Hepatocyte (in vitro differentiated cells): ENCODE results near the gene CCDC93. TPM values are rescaled to one million over a fixed set of nuclear protein-coding genes. Genes with fewer than 3 reads are reported as not detected.

Experiments
- DNase-seq: peaks from one replicate; pipeline ENCODE4 v3.0.0-alpha.2; 2016; ENCODE audit warnings: low spot score
- H2AFZ ChIP-seq: fragments of 200-600 bp; sonication (generic); 2 replicates; pipeline ENCODE4 v1.6.0; 2016; ENCODE audit warnings: antibody characterized with exemption, mild to moderate bottlenecking
- H3K27ac ChIP-seq: fragments of 200-600 bp; sonication (generic); 2 replicates; pipeline ENCODE4 v1.5.1; 2016; ENCODE audit warnings: mild to moderate bottlenecking
- H3K27me3 ChIP-seq: fragments of 200-600 bp; sonication (generic); 2 replicates; pipeline ENCODE4 v1.6.1; 2016
- H3K36me3 ChIP-seq: fragments of 200-600 bp; sonication (generic); replicated peaks from 2 replicates; pipeline ENCODE4 v1.5.1; 2016; ENCODE audit warnings: low read depth; ENCODE audit not compliant: insufficient read depth
- H3K4me1 ChIP-seq: fragments of 200-600 bp; sonication (generic); 2 replicates; pipeline ENCODE4 v1.5.1; 2016; ENCODE audit warnings: mild to moderate bottlenecking, moderate library complexity; ENCODE audit not compliant: insufficient read depth
- H3K4me2 ChIP-seq: fragments of 200-600 bp; sonication (generic); 2 replicates; pipeline ENCODE4 v1.6.0; 2016
- H3K4me3 ChIP-seq: fragments of 200-600 bp; sonication (generic); 2 replicates; pipeline ENCODE4 v1.5.1; 2016; ENCODE audit warnings: mild to moderate bottlenecking
- H3K79me2 ChIP-seq: fragments of 200-600 bp; sonication (generic); 2 replicates; pipeline ENCODE4 v1.6.0; 2017; ENCODE audit warnings: mild to moderate bottlenecking
- H3K9me2 ChIP-seq: fragments of 200-600 bp; sonication (generic); replicated peaks from 2 replicates; pipeline ENCODE4 v1.6.0; 2017; ENCODE audit warnings: mild to moderate bottlenecking; ENCODE audit not compliant: insufficient read depth
- H3K9me3 ChIP-seq: fragments of 200-600 bp; sonication (generic); 2 replicates; pipeline ENCODE4 v1.5.1; 2016; ENCODE audit warnings: low read depth, mild to moderate bottlenecking
- H4K20me1 ChIP-seq: fragments of 200-600 bp; sonication (generic); 2 replicates; pipeline ENCODE4 v1.6.0; 2016; ENCODE audit warnings: mild to moderate bottlenecking; ENCODE audit not compliant: insufficient read depth, poor library complexity, severe bottlenecking
- EZH2 ChIP-seq: fragments of 200-600 bp; sonication (generic); IDR thresholded peaks from 2 replicates; pipeline ENCODE4 v1.6.1; 2016; ENCODE audit warnings: antibody characterized with exemption, mild to moderate bottlenecking, borderline replicate concordance
- EZH2phosphoT487 ChIP-seq: fragments of 200-600 bp; sonication (generic); IDR thresholded peaks from one replicate; pipeline ENCODE4 v1.6.1; 2018; ENCODE audit warnings: antibody characterized with exemption, mild to moderate bottlenecking, low read depth, moderate library complexity; ENCODE audit not compliant: unreplicated experiment, severe bottlenecking
- WGBS: methylation state at CpG from one replicate; pipeline ENCODE4 v1.1.6; 2016; ENCODE audit warnings: low lambda C conversion rate; ENCODE audit errors: missing lambda C conversion rate; 5-methylcytosine and 5-hydroxymethylcytosine counted together
- polyA plus RNA-seq: library from polyadenylated mRNA; unstranded; fragments of >200 nt; fragmentation: Nextera tagmentation; extraction: Ambion mirVana; gene quantifications from 2 replicates; pipeline ENCODE4 v1.2.1, GENCODE V29; 2016
- total RNA-seq: library from RNA; depleted of rRNA; stranded (reverse); fragments of >200 nt; gene quantifications from 2 replicates; pipeline ENCODE4 v1.2.3, GENCODE V29; 2014
- TF ChIP-seq, protein P1 (sequence below): fragments of 200-600 bp; sonication (generic); IDR thresholded peaks from 2 replicates; pipeline ENCODE4 v1.5.1; 2016; ENCODE audit warnings: antibody characterized with exemption, mild to moderate bottlenecking; ENCODE audit not compliant: poor library complexity

The CCDC93 gene
- total and polyA plus RNA-seq, 2 experiments from 2014 or later, result 13.2 to 37.4 TPM

DNA sequence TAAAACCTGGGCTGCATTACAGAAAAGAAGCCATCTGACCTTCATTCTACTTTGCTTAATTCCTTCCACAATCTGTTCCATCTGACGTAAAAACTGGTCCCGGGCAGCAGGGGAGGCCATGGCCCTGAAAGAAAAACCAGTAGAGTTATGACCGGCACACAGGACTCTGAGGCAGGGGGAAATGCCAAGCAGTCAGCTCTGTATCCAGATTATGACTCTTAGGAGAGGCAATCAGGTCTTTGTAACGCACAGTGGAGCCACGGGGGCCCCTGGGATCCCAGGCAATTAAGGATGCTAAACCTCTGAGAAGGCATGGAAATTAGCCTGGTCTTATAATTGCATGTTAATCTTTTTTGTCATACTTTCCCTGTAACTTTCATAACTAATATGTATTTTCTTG, 78.4 kb downstream of the CCDC93 start:
- Histone ChIP-seq H3K79me2 (no peaks in the 10 kb centered on the region), H4K20me1 (no peaks in the 10 kb centered on the region), H3K9me2 (no peaks in the 10 kb centered on the region), H3K4me1 (no peaks in the 10 kb centered on the region), H3K27ac (no peak overlapping the region), H3K36me3 (no peaks in the 10 kb centered on the region), H3K27me3 (no peaks in the 10 kb centered on the region), H3K9me3 (no peaks in the 10 kb centered on the region), H3K4me2 (no peak overlapping the region), H3K4me3 (no peak overlapping the region), H2AFZ (no peak overlapping the region)
- TF ChIP-seq, protein P1, sequence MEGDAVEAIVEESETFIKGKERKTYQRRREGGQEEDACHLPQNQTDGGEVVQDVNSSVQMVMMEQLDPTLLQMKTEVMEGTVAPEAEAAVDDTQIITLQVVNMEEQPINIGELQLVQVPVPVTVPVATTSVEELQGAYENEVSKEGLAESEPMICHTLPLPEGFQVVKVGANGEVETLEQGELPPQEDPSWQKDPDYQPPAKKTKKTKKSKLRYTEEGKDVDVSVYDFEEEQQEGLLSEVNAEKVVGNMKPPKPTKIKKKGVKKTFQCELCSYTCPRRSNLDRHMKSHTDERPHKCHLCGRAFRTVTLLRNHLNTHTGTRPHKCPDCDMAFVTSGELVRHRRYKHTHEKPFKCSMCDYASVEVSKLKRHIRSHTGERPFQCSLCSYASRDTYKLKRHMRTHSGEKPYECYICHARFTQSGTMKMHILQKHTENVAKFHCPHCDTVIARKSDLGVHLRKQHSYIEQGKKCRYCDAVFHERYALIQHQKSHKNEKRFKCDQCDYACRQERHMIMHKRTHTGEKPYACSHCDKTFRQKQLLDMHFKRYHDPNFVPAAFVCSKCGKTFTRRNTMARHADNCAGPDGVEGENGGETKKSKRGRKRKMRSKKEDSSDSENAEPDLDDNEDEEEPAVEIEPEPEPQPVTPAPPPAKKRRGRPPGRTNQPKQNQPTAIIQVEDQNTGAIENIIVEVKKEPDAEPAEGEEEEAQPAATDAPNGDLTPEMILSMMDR, result no peak
- TF ChIP-seq EZH2phosphoT487, result no peak
- TF ChIP-seq EZH2, result no peak
- WGBS, result 93% methylated on average over 5 of the region's 5 CpGs
- DNase-seq, result no peak

DNA sequence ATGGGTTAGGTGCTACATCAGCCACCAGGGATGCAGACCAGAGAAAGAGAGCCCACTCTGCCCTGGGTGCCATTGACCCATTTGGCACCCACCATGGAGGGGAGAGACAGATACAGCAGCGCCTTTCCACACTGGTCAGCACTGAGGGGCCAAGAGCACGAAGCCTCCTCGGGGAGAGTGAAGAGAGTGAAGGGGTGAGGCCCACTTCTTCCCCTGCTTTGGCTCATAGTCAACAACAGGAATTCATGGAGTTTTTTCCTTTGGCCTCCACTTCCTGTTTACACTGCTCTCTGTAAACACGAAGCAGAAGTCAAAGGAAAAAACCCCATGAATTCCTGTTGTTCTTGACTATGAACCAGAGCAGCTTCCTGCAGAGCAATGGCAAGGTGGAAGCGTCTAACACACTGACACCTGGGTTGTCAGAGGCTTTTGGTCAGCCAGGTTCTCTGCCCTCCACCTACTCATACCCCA, 80.0 kb downstream of the CCDC93 start:
- no peaks in the 10 kb centered on the region for H3K79me2 ChIP-seq
- 65% methylated on average over 5 of the region's 5 CpGs for WGBS
- no peak overlapping the region for H2AFZ ChIP-seq
- DNase-seq, result no peak
- no peaks in the 10 kb centered on the region for H3K27me3 ChIP-seq
- H3K4me2 ChIP-seq, result no peak overlapping the region
- H3K4me1 ChIP-seq, result no peaks in the 10 kb centered on the region
- H3K4me3 ChIP-seq, result no peak overlapping the region
- H4K20me1 ChIP-seq, result no peaks in the 10 kb centered on the region
- no peaks in the 10 kb centered on the region for H3K9me2 ChIP-seq
- no peaks in the 10 kb centered on the region for H3K36me3 ChIP-seq
- TF ChIP-seq, protein P1, result no peak
- TF ChIP-seq EZH2, result no peak
- TF ChIP-seq EZH2phosphoT487, result no peak
- H3K9me3 ChIP-seq, result no peaks in the 10 kb centered on the region
- no peak overlapping the region for H3K27ac ChIP-seq

DNA sequence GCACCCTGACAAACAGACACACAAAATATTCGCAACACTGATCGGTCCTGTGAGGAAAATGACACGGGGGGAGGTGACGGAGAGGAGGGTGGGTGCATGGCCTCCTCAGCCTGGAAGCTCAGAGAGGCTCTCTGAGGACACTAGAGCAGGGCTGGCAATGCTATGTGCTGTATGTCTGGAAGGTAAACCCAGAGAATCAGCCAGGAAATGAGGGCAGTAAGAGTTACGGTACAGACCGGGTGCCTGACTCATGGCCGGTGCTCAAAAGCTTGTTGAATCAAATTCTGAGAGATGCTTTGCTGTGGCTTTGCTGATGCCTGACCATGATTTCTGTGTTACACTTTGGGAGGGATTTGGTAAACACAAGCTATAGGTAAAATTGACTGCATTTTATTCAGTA, 81.9 kb downstream of the CCDC93 start:
- H3K27me3 ChIP-seq, result no peaks in the 10 kb centered on the region
- H3K36me3 ChIP-seq, result no peaks in the 10 kb centered on the region
- H3K79me2 ChIP-seq, result no peaks in the 10 kb centered on the region
- whole genome bisulfite sequencing, result 95% methylated on average over 7 of the region's 7 CpGs
- no peak overlapping the region for H3K4me3 ChIP-seq
- TF ChIP-seq, protein P1, result no peak
- TF ChIP-seq EZH2 (no peak), EZH2phosphoT487 (no peak)
- no peak overlapping the region for H3K4me2 ChIP-seq
- no peak overlapping the region for H2AFZ ChIP-seq
- H3K4me1 ChIP-seq, result no peaks in the 10 kb centered on the region
- no peak overlapping the region for H3K27ac ChIP-seq
- no peak for DNase-seq
- no peaks in the 10 kb centered on the region for H4K20me1 ChIP-seq
- no peaks in the 10 kb centered on the region for H3K9me3 ChIP-seq
- no peaks in the 10 kb centered on the region for H3K9me2 ChIP-seq

GRCh38 chr2:117931266-117931665, 82.6 kb downstream of the CCDC93 start:
- no peaks in the 10 kb centered on the region for H3K9me2 ChIP-seq
- no peaks in the 10 kb centered on the region for H3K36me3 ChIP-seq
- H3K4me1 ChIP-seq, result no peaks in the 10 kb centered on the region
- no peak overlapping the region for H2AFZ ChIP-seq
- H3K27ac ChIP-seq, result no peak overlapping the region
- no peaks in the 10 kb centered on the region for H3K27me3 ChIP-seq
- 96% methylated on average over 4 of the region's 4 CpGs for WGBS
- H3K79me2 ChIP-seq, result no peaks in the 10 kb centered on the region
- H3K4me3 ChIP-seq, result no peak overlapping the region
- TF ChIP-seq, protein P1, result no peak
- no peak for TF ChIP-seq EZH2phosphoT487
- no peak for TF ChIP-seq EZH2
- no peaks in the 10 kb centered on the region for H4K20me1 ChIP-seq
- DNase-seq, result no peak
- no peaks in the 10 kb centered on the region for H3K9me3 ChIP-seq
- no peak overlapping the region for H3K4me2 ChIP-seq
